HepG2 (cell line): ENCODE measurements around the gene HRH3. TPM values are rescaled to one million over a fixed set of nuclear protein-coding genes. Genes with fewer than 3 reads are reported as not detected.

Experiments
- BCL6 ChIP-seq: IDR thresholded peaks from 2 replicates; pipeline ENCODE4 v1.6.1; 2016; ENCODE audit warnings: missing genetic modification reagents, missing compliant biosample characterization
- BORCS8-MEF2B ChIP-seq: sonication (generic); formaldehyde crosslinking; IDR thresholded peaks from 2 replicates; pipeline ENCODE4 v1.8.0; 2022; ENCODE audit warnings: mild to moderate bottlenecking, missing genetic modification reagents
- GATAD1 ChIP-seq: IDR thresholded peaks from 2 replicates; pipeline ENCODE4 v1.6.1; 2016; ENCODE audit warnings: missing genetic modification reagents, missing compliant biosample characterization
- KDM2A ChIP-seq: sonication (generic); formaldehyde crosslinking; IDR thresholded peaks from 2 replicates; pipeline ENCODE4 v1.4.0; 2020; ENCODE audit warnings: low read depth, missing genetic modification reagents, borderline replicate concordance
- KLF11 ChIP-seq: IDR thresholded peaks from 2 replicates; pipeline ENCODE4 v1.6.1; 2016; ENCODE audit warnings: missing compliant biosample characterization
- POLR2A ChIP-seq, 2 experiments: IDR thresholded peaks; 2 replicates each; pipeline ENCODE4 v1.6.1; 2011; ENCODE audit warnings: low read depth in 2 of 2, low read length in 2 of 2, mild to moderate bottlenecking in 1 of 2, moderate library complexity in 1 of 2; ENCODE audit not compliant: insufficient read depth in 1 of 2
- POLR2G ChIP-seq: fragments of 200-400 bp; formaldehyde crosslinking; IDR thresholded peaks from 2 replicates; pipeline ENCODE4 v1.6.1; 2018; ENCODE audit warnings: mild to moderate bottlenecking, low read depth, low read length, moderate library complexity
- RNF219 ChIP-seq: sonication (generic); formaldehyde crosslinking; IDR thresholded peaks from 2 replicates; pipeline ENCODE4 v1.5.0; 2020; ENCODE audit warnings: mild to moderate bottlenecking, missing genetic modification reagents
- SIN3A ChIP-seq: IDR thresholded peaks from 2 replicates; pipeline ENCODE4 v1.6.1; 2011; ENCODE audit warnings: low read depth, mild to moderate bottlenecking, control low read depth, low read length, borderline replicate concordance
- SOX5 ChIP-seq: IDR thresholded peaks from 2 replicates; pipeline ENCODE4 v1.6.1; 2016; ENCODE audit warnings: borderline replicate concordance
- TEAD3 ChIP-seq: optimal IDR thresholded peaks from 2 replicates; pipeline ENCODE3; 2016; ENCODE audit warnings: borderline replicate concordance
- ZBTB42 ChIP-seq: sonication (generic); formaldehyde crosslinking; IDR thresholded peaks from 2 replicates; pipeline ENCODE4 v1.5.0; 2020; ENCODE audit warnings: mild to moderate bottlenecking, missing genetic modification reagents
- ZFP36 ChIP-seq: fragments of 150-350 bp; IDR thresholded peaks from 2 replicates; pipeline ENCODE4 v1.6.1; 2018; ENCODE audit warnings: borderline replicate concordance, low read length, low read depth; ENCODE audit not compliant: partially characterized antibody
- ZNF12 ChIP-seq: sonication (generic); formaldehyde crosslinking; IDR thresholded peaks from 2 replicates; pipeline ENCODE4 v1.5.0; 2020; ENCODE audit warnings: missing genetic modification reagents
- ZNF224 ChIP-seq: sonication (generic); formaldehyde crosslinking; IDR thresholded peaks from 2 replicates; pipeline ENCODE4 v1.5.0; 2020; ENCODE audit warnings: mild to moderate bottlenecking, missing genetic modification reagents
- ZNF33A ChIP-seq: sonication (generic); formaldehyde crosslinking; IDR thresholded peaks from 2 replicates; pipeline ENCODE4 v1.5.1; 2020; ENCODE audit warnings: missing genetic modification reagents, mild to moderate bottlenecking, moderate library complexity, borderline replicate concordance
- ZNF558 ChIP-seq: sonication (generic); formaldehyde crosslinking; IDR thresholded peaks from 2 replicates; pipeline ENCODE4 v1.9.0; 2022; ENCODE audit warnings: mild to moderate bottlenecking, missing genetic modification reagents, borderline replicate concordance
- ZNF674 ChIP-seq: sonication (generic); formaldehyde crosslinking; IDR thresholded peaks from 2 replicates; pipeline ENCODE4 v1.5.0; 2020; ENCODE audit warnings: low read depth, mild to moderate bottlenecking, missing genetic modification reagents
- ZNF687 ChIP-seq: sonication (generic); formaldehyde crosslinking; IDR thresholded peaks from 2 replicates; pipeline ENCODE4 v1.5.1; 2020; ENCODE audit warnings: mild to moderate bottlenecking, missing genetic modification reagents, moderate library complexity
- ZNF766 ChIP-seq: sonication (generic); formaldehyde crosslinking; IDR thresholded peaks from 2 replicates; pipeline ENCODE4 v1.5.0; 2020; ENCODE audit warnings: missing genetic modification reagents, borderline replicate concordance
- polyA plus RNA-seq, 8 experiments: library from polyadenylated mRNA; depleted of rRNA in 3 of 8; stranded (reverse) in 7 of 8; unstranded in 1 of 8; fragments of >200 nt; fragmentation: Illumina TruSeq in 4 of 8; extraction: Trizol in 4 of 8; gene quantifications; 2 replicates each; pipeline versions ENCODE4 v1.2.1 to v1.2.3, GENCODE V29; 2011 to 2016; ENCODE audit warnings: low read depth in 4 of 8, missing spikeins in 1 of 8, mixed read lengths in 1 of 8; ENCODE audit not compliant: insufficient read depth in 1 of 8
- total RNA-seq, 5 experiments: library from RNA; depleted of rRNA; stranded (reverse); fragments of >200 nt; fragmentation: Illumina TruSeq; extraction: Trizol; gene quantifications; 2 replicates each; pipeline ENCODE4 v1.2.3, GENCODE V29; 2016; ENCODE audit warnings: low read depth in 1 of 5
- TF ChIP-seq, protein P1 (sequence below): sonication (generic); formaldehyde crosslinking; conservative IDR thresholded peaks from 2 replicates; pipeline ENCODE4 v1.4.0; 2020; ENCODE audit warnings: mild to moderate bottlenecking, missing genetic modification reagents, moderate library complexity

HRH3 gene
- total and polyA plus RNA-seq, 2 of the 13 experiments (the other 11 are each of a cell fraction or from before 2014, with no cell fraction given): 0.18 TPM; not detected in 1

DNA sequence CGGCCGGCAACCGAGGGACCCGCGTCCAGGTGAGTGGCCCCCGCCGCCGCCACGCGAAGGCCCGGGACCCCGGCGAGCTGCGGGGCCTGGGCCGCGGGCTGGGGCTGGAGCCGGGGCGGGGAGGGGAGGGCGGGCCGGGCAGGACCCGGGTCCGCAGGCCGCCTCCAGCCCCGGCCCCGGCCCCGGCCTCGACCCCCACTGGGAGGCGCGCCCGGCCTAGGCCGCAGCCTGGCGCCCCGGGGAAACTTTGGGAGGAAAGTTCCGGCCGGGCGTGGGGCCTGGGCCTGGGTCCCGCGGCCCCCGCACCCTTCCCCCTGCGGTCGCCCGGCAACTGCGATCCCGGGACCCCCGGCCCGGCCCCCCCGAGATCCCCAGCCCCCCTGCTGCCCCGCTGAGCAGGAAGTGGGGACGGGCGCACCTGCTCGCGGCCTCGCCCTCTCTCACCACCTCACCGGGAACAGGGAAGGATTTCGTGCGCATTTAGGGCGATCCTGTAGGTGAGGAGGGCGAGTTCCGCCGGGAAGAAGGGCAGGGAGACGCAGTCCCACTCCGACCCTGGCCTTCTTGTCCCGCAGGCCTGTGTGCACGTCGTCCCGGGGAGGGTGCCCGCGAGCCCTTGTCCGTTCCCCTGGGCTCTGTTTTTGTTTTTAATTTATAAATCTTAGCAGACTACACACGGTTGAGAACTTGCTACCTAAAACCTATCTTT is 18.6 kb upstream of the HRH3 start (continued):
- no peak for TF ChIP-seq ZNF687 (CRISPR knock-in tag)
- TF ChIP-seq ZNF12: no peak
- TF ChIP-seq TEAD3: no peak
- TF ChIP-seq ZNF224 (CRISPR knock-in tag): no peak
- peak; percentile 52; the same call in 1 of the 2 replicates for TF ChIP-seq ZNF558 (CRISPR knock-in tag)
- TF ChIP-seq ZBTB42 (CRISPR knock-in tag): no peak
- TF ChIP-seq, protein P1, sequence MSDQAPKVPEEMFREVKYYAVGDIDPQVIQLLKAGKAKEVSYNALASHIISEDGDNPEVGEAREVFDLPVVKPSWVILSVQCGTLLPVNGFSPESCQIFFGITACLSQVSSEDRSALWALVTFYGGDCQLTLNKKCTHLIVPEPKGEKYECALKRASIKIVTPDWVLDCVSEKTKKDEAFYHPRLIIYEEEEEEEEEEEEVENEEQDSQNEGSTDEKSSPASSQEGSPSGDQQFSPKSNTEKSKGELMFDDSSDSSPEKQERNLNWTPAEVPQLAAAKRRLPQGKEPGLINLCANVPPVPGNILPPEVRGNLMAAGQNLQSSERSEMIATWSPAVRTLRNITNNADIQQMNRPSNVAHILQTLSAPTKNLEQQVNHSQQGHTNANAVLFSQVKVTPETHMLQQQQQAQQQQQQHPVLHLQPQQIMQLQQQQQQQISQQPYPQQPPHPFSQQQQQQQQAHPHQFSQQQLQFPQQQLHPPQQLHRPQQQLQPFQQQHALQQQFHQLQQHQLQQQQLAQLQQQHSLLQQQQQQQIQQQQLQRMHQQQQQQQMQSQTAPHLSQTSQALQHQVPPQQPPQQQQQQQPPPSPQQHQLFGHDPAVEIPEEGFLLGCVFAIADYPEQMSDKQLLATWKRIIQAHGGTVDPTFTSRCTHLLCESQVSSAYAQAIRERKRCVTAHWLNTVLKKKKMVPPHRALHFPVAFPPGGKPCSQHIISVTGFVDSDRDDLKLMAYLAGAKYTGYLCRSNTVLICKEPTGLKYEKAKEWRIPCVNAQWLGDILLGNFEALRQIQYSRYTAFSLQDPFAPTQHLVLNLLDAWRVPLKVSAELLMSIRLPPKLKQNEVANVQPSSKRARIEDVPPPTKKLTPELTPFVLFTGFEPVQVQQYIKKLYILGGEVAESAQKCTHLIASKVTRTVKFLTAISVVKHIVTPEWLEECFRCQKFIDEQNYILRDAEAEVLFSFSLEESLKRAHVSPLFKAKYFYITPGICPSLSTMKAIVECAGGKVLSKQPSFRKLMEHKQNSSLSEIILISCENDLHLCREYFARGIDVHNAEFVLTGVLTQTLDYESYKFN (CRISPR knock-in tag): no peak
- TF ChIP-seq POLR2G: no peak
- TF ChIP-seq KLF11 (CRISPR knock-in tag): 0 out of 2 replicates have a peak, but pooled peaks have one; percentile 48
- no peak for TF ChIP-seq SOX5 (CRISPR knock-in tag)
- peak; percentile 72 for TF ChIP-seq KDM2A (CRISPR knock-in tag)
- no peak for TF ChIP-seq GATAD1 (CRISPR knock-in tag)
- TF ChIP-seq BCL6 (CRISPR knock-in tag): no peak
- no peak for TF ChIP-seq ZFP36
- no peak for TF ChIP-seq RNF219 (CRISPR knock-in tag)
- TF ChIP-seq ZNF674 (CRISPR knock-in tag): 0 out of 2 replicates have a peak, but pooled peaks have one; percentile 34
- peak in 1 of 2 experiments; percentile 26; a peak in 1 of 4 replicates for TF ChIP-seq POLR2A (IDR thresholded peaks at IDR 0.05; ENCODE audit: insufficient read depth in 1 of 2, low read depth in 2 of 2, low read length in 2 of 2)
- TF ChIP-seq SIN3A: peak; percentile 72; the same call in 1 of the 2 replicates
- 0 out of 2 replicates have a peak, but pooled peaks have one; percentile 39 for TF ChIP-seq ZNF33A (CRISPR knock-in tag)
- TF ChIP-seq ZNF766 (CRISPR knock-in tag): no peak
- TF ChIP-seq BORCS8-MEF2B: no peak
